ENCODE measurements around the gene BAIAP3. TPM values are rescaled to one million over a fixed set of nuclear protein-coding genes. Genes with fewer than 3 reads are reported as not detected.

The BAIAP3 gene
- total and polyA plus RNA-seq, 2 of the 8 experiments (the other 6 are each of a cell fraction or from before 2014, with no cell fraction given) = 2.9 to 6.8 TPM

GRCh38 chr16:1390239-1390779, 56.9 kb downstream of the BAIAP3 start:
- Histone ChIP-seq H4K91ac (replicated peaks; ENCODE audit: insufficient read length, low read length) (no peak overlapping the region), H4K5ac (ENCODE audit: insufficient read length, low read depth, low read length) (no peak overlapping the region), H3K4ac (replicated peaks; ENCODE audit: insufficient read length, low read depth, low read length) (no peak overlapping the region), H2BK12ac (ENCODE audit: low read depth, low read length) (no peak overlapping the region), H3K27ac (ENCODE audit: low read depth, low read length) (no peak overlapping the region), H3K4me1 (replicated peaks in 1 of 4; ENCODE audit: control insufficient read depth in 3 of 4, insufficient read depth in 4 of 4, low read length in 3 of 4) (no peaks in the 10 kb centered on the region), H3K79me1 (ENCODE audit: low read depth, low read length) (no peaks in the 10 kb centered on the region), H2AFZ (ENCODE audit: low read length) (no peak overlapping the region), H3K18ac (ENCODE audit: extremely low read depth, low read length) (no peak overlapping the region), H2AK5ac (ENCODE audit: low read depth, low read length) (no peak overlapping the region), H2BK5ac (ENCODE audit: low read depth, low read length) (no peak overlapping the region), H2BK20ac (ENCODE audit: low read length) (no peak overlapping the region), H3K27me3 (replicated peaks in 1 of 4; ENCODE audit: control insufficient read depth in 3 of 4, extremely low read depth in 1 of 4, insufficient read depth in 3 of 4, low read length in 3 of 4) (no peaks in the 10 kb centered on the region), H3K9ac (replicated peaks in 1 of 4; ENCODE audit: extremely low read depth in 1 of 4, low read depth in 3 of 4, low read length in 3 of 4) (no peak overlapping the region), H3K4me2 (ENCODE audit: insufficient read depth in 1 of 2, low read depth in 2 of 2, low read length in 2 of 2) (no peak overlapping the region), H3K23me2 (ENCODE audit: low read depth, low read length) (no peaks in the 10 kb centered on the region), H4K20me1 (replicated peaks in 1 of 2; ENCODE audit: control insufficient read depth in 1 of 2, insufficient read depth in 2 of 2, low read length in 2 of 2) (peaks cover 0 to 5% of the 10 kb centered on the region in 2 experiments), H4K8ac (ENCODE audit: extremely low read depth, insufficient read depth, low read length) (no peak overlapping the region), H2BK120ac (replicated peaks; ENCODE audit: low read depth, low read length) (no peak overlapping the region), H3K23ac (ENCODE audit: insufficient read length) (no peak overlapping the region), H3K14ac (ENCODE audit: insufficient read length) (no peak overlapping the region), H2BK15ac (ENCODE audit: low read length) (no peak overlapping the region), H3K56ac (replicated peaks; ENCODE audit: insufficient read length, low read depth, low read length) (no peak overlapping the region), H3K9me3 (ENCODE audit: insufficient read depth in 2 of 2, low read depth in 1 of 2, low read length in 1 of 2) (no peaks in the 10 kb centered on the region), H3K4me3 (ENCODE audit: extremely low read depth in 1 of 4, insufficient read depth in 2 of 4, low read depth in 3 of 4, low read length in 4 of 4) (no peak overlapping the region), H3K36me3 (ENCODE audit: control insufficient read depth in 2 of 4, insufficient read depth in 4 of 4, low read length in 3 of 4) (peaks cover 3 to 9% (median 4%) of the 10 kb centered on the region in 4 experiments; a peak in 5 of 8 replicates), H3K79me2 (ENCODE audit: control insufficient read depth in 1 of 2, insufficient read depth in 2 of 2, low read length in 2 of 2) (no peaks in the 10 kb centered on the region)
- DNase-seq (ENCODE audit: low read depth in 1 of 2, low spot score in 2 of 2) (no peak), FAIRE-seq (no peak)
- CTCF ChIA-PET (ENCODE audit: partially characterized antibody) = interaction anchor here (0.9 to 1.4 kb wide), 2 partner anchors 14 to 27 kb away, joined by 3 read pairs; no protein-coding TSS in a partner anchor
- WGBS, 2 experiments (ENCODE audit: extremely low coverage in 1 of 2, insufficient coverage in 1 of 2, insufficient read length in 1 of 2, insufficient replicate concordance in 2 of 2, low coverage in 1 of 2, low lambda C conversion rate in 2 of 2, missing lambda C conversion rate in 1 of 2) = 87% methylated on average over 25 of the region's 28 CpGs; no CpG with 5 or more reads in 1 of the 2 experiments
- POLR2A ChIA-PET (ENCODE audit: partially characterized antibody) = interaction anchor here (1.1 to 1.5 kb wide), 3 partner anchors 9 to 30 kb away, joined by 3 read pairs; partner anchors contain the start of gene UQCC4
- TF ChIP-seq CTBP2 (IDR thresholded peaks at IDR 0.05; ENCODE audit: borderline replicate concordance, insufficient read depth, insufficient read length, low read length) (no peak), JUND (IDR thresholded peaks at IDR 0.05; ENCODE audit: low read length) (no peak), RXRA (IDR thresholded peaks at IDR 0.05; ENCODE audit: insufficient read depth, low read depth, low read length) (no peak), ATF3 (IDR thresholded peaks at IDR 0.05; ENCODE audit: insufficient read depth, low read depth, low read length) (no peak), RBBP5 (IDR thresholded peaks at IDR 0.05; ENCODE audit: borderline replicate concordance, low read depth, low read length) (no peak), CHD1 (IDR thresholded peaks at IDR 0.05; ENCODE audit: low read depth, low read length) (no peak), KDM4A (IDR thresholded peaks at IDR 0.05; ENCODE audit: low read depth, low read length, severe bottlenecking) (no peak), ZNF274 (IDR thresholded peaks at IDR 0.05; ENCODE audit: borderline replicate concordance, extremely low read depth, low read length) (no peak), CEBPB (IDR thresholded peaks at IDR 0.05; ENCODE audit: low read depth, low read length) (no peak), RAD21 (IDR thresholded peaks at IDR 0.05 in 1 of 2, conservative IDR thresholded peaks at IDR 0.05 in 1 of 2; ENCODE audit: low read depth in 2 of 2, low read length in 2 of 2) (no peak), JUN (IDR thresholded peaks at IDR 0.05; ENCODE audit: low read depth, low read length) (no peak), RFX5 (IDR thresholded peaks at IDR 0.05; ENCODE audit: borderline replicate concordance, low read depth, low read length) (no peak), KDM1A (IDR thresholded peaks at IDR 0.05; ENCODE audit: borderline replicate concordance, low read length) (no peak)
